HG03025 (cell line): ENCODE results near the gene BRSK2.

Source experiments
- ATAC-seq: cut with Tn5 transposase; IDR thresholded peaks from one replicate; pipeline ENCODE4 v1.9.1; 2021; ENCODE audit warnings: mild to moderate bottlenecking, moderate library complexity; ENCODE audit not compliant: unreplicated experiment, low FRiP score

The BRSK2 gene

DNA sequence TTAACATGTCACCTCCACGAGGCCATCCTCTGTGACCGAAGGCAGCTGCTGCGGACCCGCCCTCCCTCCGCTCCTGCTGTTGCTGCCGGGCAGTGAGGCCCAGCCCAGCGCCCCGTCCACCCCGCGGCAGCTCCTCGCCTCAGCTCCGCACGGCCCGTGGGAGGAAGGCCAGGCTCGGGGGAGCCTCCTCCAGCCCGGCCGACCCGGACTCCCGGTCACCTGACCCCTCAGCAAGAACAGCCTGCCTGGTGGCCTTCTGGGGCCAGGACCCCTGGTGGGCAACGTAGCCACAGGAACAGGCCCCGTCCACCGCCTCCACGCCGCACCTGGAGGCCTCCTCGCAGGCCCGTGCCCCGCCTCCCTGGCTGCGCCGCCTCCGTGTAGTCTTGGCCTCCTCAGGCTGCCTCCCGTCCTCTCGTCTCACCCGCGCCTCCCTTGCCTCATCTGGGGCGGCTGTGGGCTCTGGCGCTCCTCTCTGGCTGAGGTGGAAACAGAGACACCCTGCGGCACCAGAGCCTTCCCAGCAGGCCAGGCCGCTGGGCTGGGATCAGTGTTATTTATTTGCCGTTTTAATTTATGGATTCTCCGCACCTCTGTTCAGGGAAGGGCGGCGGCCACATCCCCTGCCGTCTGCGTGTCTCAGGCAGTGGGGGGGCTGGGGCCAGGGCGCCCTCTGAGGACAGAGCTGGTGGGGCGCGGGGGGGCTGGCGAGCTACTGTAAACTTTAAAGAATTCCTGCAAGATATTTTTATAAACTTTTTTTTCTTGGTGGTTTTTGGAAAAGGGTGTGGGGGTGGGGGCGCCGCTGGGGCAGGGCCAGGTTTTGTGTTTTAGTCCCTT lies 71.5 kb downstream of the BRSK2 start:
- ATAC-seq = no peak

DNA sequence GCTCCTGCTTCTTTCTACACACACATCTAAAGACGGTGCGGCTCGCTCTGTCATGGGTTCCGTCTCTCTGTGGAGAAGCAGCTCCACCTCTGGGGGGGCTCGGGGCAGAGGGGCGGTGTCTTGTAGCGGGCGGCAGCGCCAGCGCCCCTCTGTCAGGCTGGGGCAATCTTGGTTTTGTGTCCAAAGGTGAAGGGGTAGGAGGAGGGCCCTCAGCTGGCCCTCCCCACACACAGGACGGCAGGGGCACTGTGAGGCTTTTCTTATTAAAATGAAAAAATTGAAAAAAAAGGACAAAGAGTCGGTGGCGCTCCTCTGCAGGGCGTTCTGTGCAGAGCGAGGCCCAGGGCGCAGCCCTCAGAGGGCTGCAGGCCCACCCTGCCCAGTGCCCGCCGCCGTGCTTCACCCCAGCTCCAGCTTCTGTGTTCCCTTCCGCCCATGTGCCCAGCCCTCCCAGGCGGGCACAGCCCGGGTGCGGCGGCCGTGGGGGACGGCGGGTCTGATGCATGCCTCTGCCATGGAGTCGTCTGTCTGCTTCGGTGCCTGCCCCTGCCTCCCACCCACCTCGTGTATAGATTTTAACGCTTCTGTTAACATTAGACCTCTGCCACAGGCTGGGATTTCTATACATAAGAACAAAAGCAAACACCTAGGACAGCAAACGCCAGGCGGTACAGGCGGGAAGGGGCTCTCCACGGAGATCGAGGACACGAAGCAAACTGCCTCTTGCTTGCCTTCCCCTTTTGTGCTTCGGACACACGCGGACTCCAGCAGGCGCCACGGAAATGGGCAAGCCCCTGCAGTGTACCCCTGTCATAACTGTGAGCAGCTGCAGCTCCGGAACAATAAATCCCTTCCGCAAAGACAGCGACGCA lies 72.3 kb downstream of the BRSK2 start:
- no peak for ATAC-seq

DNA sequence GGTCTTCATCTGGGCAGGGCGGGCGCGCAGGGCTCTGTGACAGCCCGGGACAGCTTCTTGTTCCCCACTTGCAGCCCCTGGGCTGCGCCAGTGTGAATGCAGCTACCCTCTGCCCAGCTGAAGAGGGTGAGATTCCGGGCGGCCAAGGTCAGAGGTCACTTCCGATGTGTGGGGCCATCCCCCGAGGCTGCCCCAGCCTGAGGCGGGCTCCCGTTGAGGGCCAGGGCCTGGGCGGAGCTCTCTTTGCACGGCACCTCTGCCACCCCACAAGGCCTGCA lies 72.9 kb downstream of the BRSK2 start:
- ATAC-seq = no peak

DNA sequence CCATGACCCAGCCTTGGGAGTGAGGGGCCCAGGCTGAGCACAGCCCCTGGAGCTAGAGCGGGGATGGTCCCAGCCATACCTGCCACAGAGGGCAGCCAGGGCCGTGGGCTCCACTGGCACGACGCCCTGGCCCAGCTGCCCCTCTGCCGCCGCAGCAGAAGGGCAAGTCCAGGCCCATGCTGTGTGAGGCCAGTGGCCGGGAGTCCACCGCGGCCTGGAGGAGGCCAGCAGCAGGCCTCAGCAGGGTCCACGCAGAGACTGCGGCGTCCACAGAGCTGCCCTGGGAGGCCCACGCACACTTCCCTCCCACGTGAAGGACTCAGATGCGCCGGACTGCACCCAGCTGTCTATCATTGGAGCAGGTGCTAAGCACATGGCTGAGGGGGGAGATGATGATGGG lies 73.3 kb downstream of the BRSK2 start:
- no peak for ATAC-seq

DNA sequence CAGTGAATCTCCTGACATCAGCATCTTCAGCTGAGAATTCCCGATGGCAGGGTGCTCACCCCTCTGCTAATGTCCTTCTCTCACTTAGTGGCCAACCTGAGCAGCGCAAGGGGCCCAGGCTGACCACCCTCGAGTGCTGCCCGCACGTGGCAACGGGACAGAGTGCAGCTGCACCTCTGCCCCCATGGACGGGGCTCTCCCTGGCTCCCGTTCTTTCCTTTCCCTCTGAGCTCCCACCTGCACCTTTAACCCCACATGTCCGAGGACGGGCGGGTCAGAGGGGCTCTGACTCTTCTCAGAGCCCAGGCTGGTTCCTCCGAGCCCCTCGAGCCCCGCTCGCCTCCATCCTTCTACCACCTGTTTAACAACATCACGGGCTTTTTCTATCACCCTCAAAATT lies 77.0 kb downstream of the BRSK2 start:
- ATAC-seq = no peak

DNA sequence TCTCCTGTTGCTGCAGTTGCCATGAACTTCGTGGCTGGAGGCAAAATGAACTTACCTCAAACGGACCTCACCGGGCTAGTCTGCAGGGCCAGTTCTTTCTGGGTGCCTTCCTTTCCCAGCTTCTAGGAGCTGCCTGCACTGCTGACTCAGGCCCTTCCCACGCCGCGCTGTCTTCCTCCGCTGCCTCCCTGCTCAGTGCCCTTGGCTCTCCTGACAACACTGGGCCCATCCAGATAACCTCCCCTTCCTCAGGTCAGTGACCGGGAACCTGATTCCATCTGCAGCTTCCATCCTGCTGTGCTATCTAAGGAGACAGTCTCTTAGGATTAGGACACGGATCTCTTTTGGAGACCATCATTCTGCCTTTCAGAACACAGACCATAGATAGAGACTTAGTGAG lies 77.5 kb downstream of the BRSK2 start:
- ATAC-seq = no peak

DNA sequence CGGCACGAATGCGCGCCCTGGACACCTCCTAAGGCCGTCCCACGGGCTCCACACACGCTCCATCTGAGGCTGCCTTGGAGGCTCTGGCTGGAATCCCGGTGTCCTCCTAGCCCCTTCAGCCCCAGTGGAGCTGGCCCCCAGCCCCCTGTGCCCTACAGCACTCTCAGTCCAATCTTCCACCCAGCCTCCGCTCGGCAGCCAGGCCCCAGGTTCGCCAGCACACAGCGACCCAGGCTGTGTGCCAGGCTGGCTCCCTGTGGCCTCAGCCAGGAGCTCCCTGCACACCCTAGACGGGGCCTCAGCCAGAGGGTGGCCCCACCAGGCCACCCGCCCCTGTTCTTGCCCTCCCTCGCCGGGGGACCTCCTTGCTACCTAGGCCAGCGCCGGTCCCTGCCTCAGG lies 78.3 kb downstream of the BRSK2 start:
- no peak for ATAC-seq

DNA sequence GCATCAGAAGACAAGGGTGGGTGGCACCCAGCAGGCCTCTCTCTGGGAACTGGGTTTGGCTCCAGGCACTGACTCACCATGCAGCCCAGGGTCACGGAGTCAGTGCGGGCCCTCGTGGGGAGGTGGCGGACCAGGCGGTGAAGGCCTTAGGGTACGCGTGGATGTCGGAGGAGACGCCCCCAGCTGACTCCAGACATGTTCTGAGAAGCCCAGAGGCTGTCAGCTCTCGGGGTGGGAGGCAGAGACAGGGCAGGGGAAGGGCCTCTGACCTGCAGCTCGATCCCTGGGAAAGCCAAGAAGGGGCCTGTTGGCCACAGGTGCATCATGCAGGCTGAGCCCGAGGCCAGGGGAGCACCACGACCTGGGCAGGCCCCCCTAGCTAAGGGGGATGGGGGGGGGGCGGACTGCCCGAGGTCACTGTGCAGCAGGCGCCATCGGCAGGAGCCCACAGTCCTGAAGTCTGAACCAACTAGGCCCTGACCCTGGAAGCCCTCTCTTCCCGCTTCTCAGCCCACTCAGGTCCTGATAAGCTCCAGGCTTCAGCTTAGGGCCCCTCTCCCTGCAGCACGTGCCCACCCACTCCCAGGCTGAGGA lies 78.8 kb downstream of the BRSK2 start:
- no peak for ATAC-seq

DNA sequence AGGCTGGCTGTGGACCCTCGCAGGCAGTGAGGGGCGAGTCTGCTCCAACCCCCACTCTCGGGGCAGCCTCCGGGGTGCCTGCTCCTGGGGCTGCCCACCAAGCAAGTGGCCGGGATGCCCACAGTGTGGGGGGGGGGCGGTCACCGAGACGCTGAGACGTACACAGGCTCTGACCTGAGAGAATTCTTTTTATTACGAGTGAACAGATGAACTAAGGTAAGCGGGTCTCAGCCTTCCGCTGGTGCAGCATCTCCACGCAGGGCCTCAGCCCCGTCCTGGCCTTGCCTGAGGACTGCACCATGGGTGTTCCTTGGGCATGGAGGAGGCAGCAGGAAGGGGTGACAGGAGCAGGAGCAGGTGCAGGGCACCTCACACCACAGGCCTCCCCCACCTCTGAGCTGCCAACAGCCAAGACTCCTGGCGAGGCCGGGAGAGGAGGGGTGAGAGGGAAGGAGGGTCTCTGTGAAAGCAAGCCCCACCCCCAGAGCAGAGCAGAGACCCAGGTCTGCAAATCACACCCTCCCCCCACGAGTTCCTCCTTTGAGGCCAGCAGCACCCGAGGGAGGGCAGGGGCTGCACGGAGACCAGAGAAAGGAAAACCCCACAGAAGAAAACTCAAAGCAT lies 79.7 kb downstream of the BRSK2 start:
- no peak for ATAC-seq

DNA sequence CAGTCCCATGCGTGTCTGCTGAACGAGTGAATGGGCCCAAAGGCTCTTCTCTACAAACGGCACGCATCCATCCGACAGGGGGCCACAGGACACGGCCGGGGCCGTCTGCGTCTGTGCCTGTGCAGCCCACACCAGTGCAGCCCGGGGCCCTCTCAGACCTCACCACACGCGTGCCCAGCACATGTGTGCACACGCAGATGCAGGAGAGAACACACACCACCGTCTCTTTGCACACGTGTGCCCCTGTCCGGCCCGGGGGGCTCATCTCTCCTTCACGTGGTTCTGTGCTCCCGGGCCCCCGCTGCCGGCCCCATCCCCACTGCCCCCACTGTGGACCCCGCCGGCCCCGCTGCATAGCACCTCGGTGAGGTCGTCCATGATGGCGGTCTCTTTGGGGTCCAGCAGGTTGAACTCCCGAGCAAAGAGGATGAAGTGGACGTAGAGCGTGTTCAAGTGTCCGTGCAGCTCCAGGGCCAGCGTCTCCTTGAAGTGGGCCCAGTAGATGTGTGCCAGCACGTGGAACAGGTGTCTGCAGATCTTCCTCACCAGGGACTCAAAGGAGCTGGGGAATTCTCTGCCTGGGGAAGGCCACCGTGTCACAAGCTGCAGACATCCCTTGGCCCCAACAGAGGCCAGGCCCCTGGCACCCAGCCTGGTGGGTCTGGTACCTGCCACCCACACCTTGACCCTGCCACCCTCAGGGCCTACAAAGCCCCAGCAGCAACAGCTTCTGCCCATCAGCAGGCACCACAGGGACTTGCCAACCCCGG lies 80.4 kb downstream of the BRSK2 start:
- no peak for ATAC-seq

DNA sequence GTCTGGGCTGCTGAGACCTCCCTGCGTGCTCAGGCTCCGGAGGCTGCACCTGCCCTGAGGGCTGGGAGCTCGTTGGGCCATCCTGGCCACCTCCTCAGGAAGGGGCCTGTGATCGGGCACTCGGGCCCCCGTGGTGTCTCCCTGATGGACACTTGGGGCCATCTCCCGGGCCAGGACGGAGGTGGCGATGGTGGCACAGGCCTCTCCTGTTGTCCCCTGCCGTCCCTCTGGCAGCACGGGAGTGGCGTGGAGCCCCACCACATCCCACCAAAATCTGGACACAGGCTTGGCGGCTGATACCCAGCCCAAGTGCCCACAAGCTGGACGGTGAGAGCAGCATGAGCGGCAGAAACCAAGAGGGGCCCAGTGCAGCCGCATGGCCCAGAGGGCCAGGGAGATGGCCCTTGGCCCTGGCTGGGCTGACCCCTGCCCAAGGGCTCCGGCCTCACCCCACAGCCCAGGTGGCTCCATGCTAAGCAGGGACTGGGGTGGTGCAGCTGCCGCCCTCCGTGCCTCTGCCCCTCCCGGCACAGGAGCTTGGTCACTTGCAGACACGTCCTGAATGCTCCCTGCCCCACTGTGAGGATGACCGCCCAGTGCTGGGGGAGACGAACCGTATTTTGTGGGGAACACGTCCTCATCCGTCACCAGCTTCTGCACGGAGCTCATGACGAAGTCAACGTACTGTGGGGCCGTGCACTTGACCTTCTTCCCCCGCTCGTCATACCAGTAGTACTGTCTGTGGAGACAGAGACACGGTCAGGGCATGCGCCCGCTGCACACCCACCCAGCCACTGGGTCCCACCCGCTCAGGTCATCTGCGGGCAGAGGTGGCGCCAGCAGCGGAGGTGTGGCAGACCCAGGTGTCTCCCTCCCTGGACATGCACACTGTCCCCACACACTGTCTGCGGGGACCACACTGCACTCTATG lies 81.2 kb downstream of the BRSK2 start:
- ATAC-seq = no peak

DNA sequence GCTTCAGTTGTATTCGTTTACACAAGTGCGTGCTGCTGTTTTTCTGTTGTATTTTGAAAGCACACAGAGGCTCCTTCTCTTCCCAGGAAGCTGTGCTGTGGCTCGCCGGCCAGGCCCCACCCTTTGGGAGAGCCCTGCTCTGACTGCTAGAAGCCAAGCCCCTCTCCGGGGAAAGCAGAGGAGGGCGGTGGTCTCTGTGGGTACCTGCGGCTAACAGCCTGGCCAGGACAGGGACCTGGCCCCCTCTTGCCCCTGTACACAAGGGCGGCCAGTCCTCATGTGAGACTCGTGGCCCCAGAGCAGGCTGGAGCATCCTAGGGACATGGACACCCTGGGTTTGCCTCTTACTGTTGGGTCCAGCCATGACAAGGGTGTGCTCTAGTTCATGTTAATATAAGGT lies 82.0 kb downstream of the BRSK2 start:
- ATAC-seq = no peak

DNA sequence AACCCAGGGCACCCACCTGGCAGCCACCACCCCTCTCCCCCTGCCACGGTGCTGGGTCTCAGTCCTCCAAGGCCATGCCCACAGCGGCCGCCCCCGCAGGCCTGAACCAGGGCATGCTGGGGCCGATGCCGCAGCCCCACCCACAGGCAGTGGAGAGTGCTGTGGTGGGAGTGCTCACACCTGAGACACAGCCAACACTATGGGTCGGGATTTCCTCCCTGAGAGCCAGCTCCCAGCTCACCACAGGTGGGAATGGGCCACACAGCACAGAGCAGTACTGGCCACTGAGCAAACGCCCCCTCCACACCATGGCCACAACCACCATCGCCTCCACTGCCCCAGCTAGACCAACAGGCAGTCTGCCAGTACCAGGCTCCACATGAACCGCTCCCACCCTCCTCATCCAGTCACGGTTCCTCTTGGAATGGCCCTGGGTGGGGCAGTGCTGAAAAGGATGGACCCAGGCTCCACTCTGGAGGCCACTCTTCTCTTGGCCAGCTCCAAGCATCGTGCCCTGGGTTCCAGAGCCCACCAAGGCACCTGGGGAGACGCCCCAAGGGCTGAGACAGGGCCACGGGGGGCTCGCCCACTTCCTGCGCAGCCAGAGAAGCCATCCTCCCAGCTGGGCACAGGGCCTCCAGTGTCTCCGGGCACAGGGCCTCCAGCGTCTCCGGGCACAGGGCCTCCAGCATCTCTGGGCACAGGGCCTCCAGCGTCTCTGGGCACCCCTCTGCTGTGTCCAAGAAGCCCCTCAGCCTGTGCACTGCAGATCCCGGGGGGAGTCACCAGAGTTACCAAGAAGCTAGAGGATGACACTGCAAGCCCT lies 82.7 kb downstream of the BRSK2 start:
- no peak for ATAC-seq

DNA sequence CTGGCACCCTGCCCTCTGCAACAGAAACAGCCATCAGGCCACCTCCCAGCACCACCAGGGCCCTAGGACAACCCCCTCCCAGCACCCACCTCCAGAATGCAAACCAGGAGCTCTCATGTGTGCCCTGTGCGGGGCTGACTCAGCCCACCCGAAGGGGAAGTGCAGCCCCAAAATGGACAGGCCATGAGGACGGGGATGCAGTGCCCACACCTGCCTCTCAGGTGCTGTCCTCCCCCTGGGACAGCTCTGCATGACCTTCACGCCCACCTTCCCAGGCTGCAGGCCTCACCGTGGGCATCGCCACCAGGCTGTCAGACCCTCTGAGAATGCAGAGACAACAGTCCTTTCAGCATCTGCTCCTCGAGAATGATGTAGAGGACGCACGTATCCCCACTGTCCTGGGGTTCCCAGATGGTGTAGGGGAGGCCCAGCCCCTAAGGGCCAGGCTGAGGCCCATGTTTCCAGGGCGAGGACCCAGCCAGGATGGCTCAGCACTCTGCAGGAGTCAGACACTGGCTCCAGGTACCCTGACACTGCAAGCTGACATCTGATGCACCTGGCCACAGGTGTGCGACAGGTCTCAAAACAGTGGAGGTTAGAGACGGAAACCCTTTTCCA lies 83.4 kb downstream of the BRSK2 start:
- no peak for ATAC-seq

DNA sequence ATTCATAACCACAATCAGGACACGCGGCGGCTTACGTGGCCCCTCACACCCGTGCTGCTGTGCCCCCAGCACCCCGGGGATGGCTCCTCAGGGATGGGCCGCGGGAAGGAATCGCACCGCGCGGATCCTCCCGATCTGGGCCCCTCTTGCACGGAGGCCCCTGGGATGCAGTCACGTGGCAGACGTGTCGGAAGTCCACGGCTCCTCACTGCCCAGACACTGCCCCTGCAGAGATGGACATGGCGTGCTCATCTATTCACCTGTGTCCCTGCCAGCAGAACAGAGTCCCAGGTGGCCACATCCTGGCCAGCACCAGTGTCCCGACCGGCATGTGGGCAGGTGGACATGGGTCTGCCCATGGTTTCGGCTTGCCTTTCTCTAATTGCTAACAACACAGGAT lies 84.1 kb downstream of the BRSK2 start:
- ATAC-seq = no peak

DNA sequence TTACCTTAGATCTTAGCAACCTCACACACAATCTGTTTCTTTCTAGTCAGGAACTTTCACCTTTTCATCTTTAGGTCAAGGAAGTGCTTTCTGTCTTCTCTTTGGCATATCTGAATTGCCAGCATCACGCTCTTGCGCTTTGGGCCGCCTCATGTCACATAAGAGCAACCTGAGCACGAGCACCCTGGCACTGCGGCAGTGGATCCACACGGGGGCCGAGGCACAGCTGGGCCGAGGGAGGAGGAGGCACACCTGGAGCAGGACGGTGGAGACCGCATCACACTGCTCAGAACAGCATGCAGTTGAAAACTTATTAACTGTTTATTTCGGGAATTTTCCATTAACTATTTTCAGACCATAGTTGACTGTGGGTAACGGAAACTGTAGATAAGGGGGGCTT lies 86.1 kb downstream of the BRSK2 start:
- no peak for ATAC-seq

DNA sequence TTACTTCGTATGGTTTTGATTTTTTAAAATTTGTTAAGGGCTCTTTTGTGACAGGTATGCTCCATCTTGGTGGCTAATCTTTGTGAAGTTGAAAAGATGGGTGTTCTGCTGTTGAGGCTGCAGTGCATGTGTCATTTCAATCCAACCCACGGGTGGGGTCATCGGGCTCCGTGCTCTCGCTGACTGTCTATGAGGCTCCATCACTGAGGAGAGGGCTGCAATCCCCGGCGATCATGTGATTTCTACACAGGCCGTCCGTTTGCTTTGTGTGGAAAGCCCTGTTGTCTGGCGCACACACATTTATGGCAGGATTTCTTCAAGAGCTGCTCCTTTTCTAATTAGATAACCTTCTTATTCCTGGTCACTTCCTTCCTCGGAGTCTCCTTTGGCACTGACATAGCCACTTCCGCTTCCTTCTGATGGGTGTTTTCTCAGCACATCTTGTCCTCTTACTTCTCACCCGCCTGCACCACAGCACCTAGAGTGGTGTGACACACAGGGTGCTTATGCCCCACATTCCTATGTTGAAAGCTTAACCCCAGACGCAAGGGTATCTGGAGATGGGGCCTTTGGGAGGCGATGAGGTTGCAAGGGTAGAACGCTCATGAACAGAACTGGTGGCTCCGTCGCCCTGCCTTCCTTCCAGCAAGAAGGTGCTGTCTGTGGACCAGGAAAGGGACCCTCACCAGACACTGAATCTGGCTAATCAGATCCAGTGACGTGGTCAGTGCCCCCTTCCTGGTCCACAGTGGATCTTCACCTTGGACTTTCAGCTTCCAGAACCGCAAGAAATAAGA lies 87.4 kb downstream of the BRSK2 start:
- ATAC-seq = no peak
